MCF 10A (cell line): ENCODE data around the gene SRPRB. TPM values are rescaled to one million over a fixed set of nuclear protein-coding genes. Genes with fewer than 3 reads are reported as not detected.

Source experiments
- BruUV-seq: library from RNA; stranded (reverse); fragments of 400-500 nt; replicated peaks from 2 replicates; lab custom pipeline; 2021; lab: Mats Ljungman, UMichigan
- CTCF ChIA-PET: fragments of 300-600 bp; sonication (Branson Sonifier 250); formaldehyde crosslinking; extraction: SDS; loops from one replicate; lab custom pipeline; 2021; ENCODE audit warnings: antibody characterized with exemption, inconsistent platforms; lab: Yijun Ruan, JAX
- POLR2A ChIA-PET: fragments of 300-600, 350-650 bp; sonication (Branson Sonifier 250); formaldehyde crosslinking; extraction: SDS; loops from one replicate; lab custom pipeline; 2020; ENCODE audit warnings: antibody characterized with exemption, inconsistent platforms; lab: Yijun Ruan, JAX
- DNase-seq: peaks from one replicate; pipeline ENCODE4 v3.0.0-alpha.2; 2018; ENCODE audit not compliant: unreplicated experiment
- H3K27ac Mint-ChIP-seq: one replicate; pipeline ENCODE4 v1.8.0; 2022; ENCODE audit warnings: mild to moderate bottlenecking, low read depth, mixed read lengths; ENCODE audit not compliant: unreplicated experiment
- H3K27me3 Mint-ChIP-seq: one replicate; pipeline ENCODE4 v1.8.0; 2022; ENCODE audit warnings: mixed read lengths; ENCODE audit not compliant: insufficient read depth, unreplicated experiment
- H3K36me3 Mint-ChIP-seq: one replicate; pipeline ENCODE4 v1.8.0; 2022; ENCODE audit warnings: mild to moderate bottlenecking, moderate library complexity, mixed read lengths; ENCODE audit not compliant: insufficient read depth, unreplicated experiment
- H3K4me1 Mint-ChIP-seq: one replicate; pipeline ENCODE4 v1.8.0; 2022; ENCODE audit warnings: mixed read lengths; ENCODE audit not compliant: insufficient read depth, unreplicated experiment
- H3K4me3 Mint-ChIP-seq: one replicate; pipeline ENCODE4 v1.8.0; 2022; ENCODE audit warnings: mild to moderate bottlenecking, moderate library complexity, mixed read lengths; ENCODE audit not compliant: unreplicated experiment
- H3K9me3 Mint-ChIP-seq: one replicate; pipeline ENCODE4 v1.8.0; 2022; ENCODE audit warnings: mixed read lengths; ENCODE audit not compliant: unreplicated experiment
- CTCF ChIP-seq: fragments of 200-600 bp; IDR thresholded peaks from one replicate; pipeline ENCODE4 v1.8.0; 2022; ENCODE audit warnings: antibody characterized with exemption, mild to moderate bottlenecking; ENCODE audit not compliant: unreplicated experiment
- intact Hi-C: fragments of 100-400 bp; cut with micrococcal nuclease; formaldehyde crosslinking; loops from 2 replicates; pipeline ENCODE4 v1.14.1; 2022
- total RNA-seq: library from RNA; stranded (reverse); gene quantifications from 2 replicates; pipeline ENCODE4 v1.2.3, GENCODE V29; 2022

The SRPRB gene
- total RNA-seq, 1 experiment from 2014 or later = 180 TPM

GRCh38 chr3:133803469-133803868 is 2.1 kb upstream of the SRPRB start:
- intact Hi-C loops = loop anchor here (10.0 kb wide), 2 partner anchors 229 to 359 kb away; partner anchors contain the start of gene CDV3
- CTCF ChIA-PET = interaction anchor here (0.6 to 2.3 kb wide), 4 partner anchors 15 to 1072 kb away, joined by 3 to 14 read pairs (median 4); no protein-coding TSS in a partner anchor
- BruUV-seq = no TSS peak

GRCh38 chr3:133804896-133805295 is 719 bp upstream of the SRPRB start:
- TF ChIP-seq CTCF = no peak
- peak overlapping the region; percentile 30 for H3K27ac Mint-ChIP-seq
- no peak for DNase-seq
- intact Hi-C loops = loop anchor here (1.0 to 10.0 kb wide), 3 partner anchors 144 to 360 kb away; partner anchors contain the start of genes CDV3 and TOPBP1
- CTCF ChIA-PET = interaction anchor here (1.2 to 3.2 kb wide), 2 partner anchors 13 to 140 kb away, joined by 3 to 14 read pairs; no protein-coding TSS in a partner anchor
- no TSS peak for BruUV-seq
- POLR2A ChIA-PET = interaction anchor here (0.7 to 1.6 kb wide), 3 partner anchors 12 to 52 kb away, joined by 3 to 5 read pairs (median 3); no protein-coding TSS in a partner anchor
- no peaks in the 10 kb centered on the region for H3K27me3 Mint-ChIP-seq
- peaks cover 33% of the 10 kb centered on the region for H3K36me3 Mint-ChIP-seq
- peak overlapping the region; percentile 85 for H3K4me3 Mint-ChIP-seq
- no peaks in the 10 kb centered on the region for H3K9me3 Mint-ChIP-seq
- H3K4me1 Mint-ChIP-seq = peaks cover 14% of the 10 kb centered on the region

More at GRCh38 chr3:133803469-133803868, 2.1 kb upstream of the SRPRB start:
- H3K4me1 Mint-ChIP-seq = peaks cover 15% of the 10 kb centered on the region
- POLR2A ChIA-PET = no interaction called here
- no peak for TF ChIP-seq CTCF
- H3K4me3 Mint-ChIP-seq = no peak overlapping the region
- no peaks in the 10 kb centered on the region for H3K9me3 Mint-ChIP-seq
- DNase-seq = no peak
- H3K27ac Mint-ChIP-seq = no peak overlapping the region
- H3K36me3 Mint-ChIP-seq = peaks cover 20% of the 10 kb centered on the region
- no peaks in the 10 kb centered on the region for H3K27me3 Mint-ChIP-seq

GRCh38 chr3:133805384-133805701 is 272 bp upstream of the SRPRB start:
- POLR2A ChIA-PET = interaction anchor here (0.7 to 1.6 kb wide), 4 partner anchors 12 to 437 kb away, joined by 3 to 5 read pairs (median 3); no protein-coding TSS in a partner anchor
- peaks cover 10% of the 10 kb centered on the region for H3K4me1 Mint-ChIP-seq
- intact Hi-C loops = loop anchor here (1.0 to 10.0 kb wide), 3 partner anchors 144 to 361 kb away; partner anchors contain the start of genes CDV3 and TOPBP1
- no peaks in the 10 kb centered on the region for H3K27me3 Mint-ChIP-seq
- TF ChIP-seq CTCF = no peak
- BruUV-seq = no TSS peak
- H3K9me3 Mint-ChIP-seq = no peaks in the 10 kb centered on the region
- peaks cover 38% of the 10 kb centered on the region for H3K36me3 Mint-ChIP-seq
- H3K27ac Mint-ChIP-seq = peak overlapping the region; percentile 30
- CTCF ChIA-PET = interaction anchor here (1.2 to 3.2 kb wide), 3 partner anchors 13 to 141 kb away, joined by 3 to 14 read pairs (median 7); no protein-coding TSS in a partner anchor
- H3K4me3 Mint-ChIP-seq = peak overlapping the region; percentile 85
- no peak for DNase-seq

GRCh38 chr3:133812872-133813271 is 7.3 kb downstream of the SRPRB start:
- ChIA-PET POLR2A (no interaction called here), CTCF (interaction anchor here (0.8 to 1.2 kb wide), 3 partner anchors 120 to 410 kb away, joined by 3 to 5 read pairs (median 4); no protein-coding TSS in a partner anchor)
- no peak for DNase-seq
- no peaks in the 10 kb centered on the region for H3K27me3 Mint-ChIP-seq
- peaks cover 99% of the 10 kb centered on the region for H3K36me3 Mint-ChIP-seq
- peaks cover 18% of the 10 kb centered on the region for H3K4me1 Mint-ChIP-seq
- intact Hi-C loops = loop anchor here (10.0 kb wide), 2 partner anchors 402 to 662 kb away; no protein-coding TSS in a partner anchor
- BruUV-seq = no TSS peak
- TF ChIP-seq CTCF = no peak
- H3K4me3 Mint-ChIP-seq = no peak overlapping the region
- H3K9me3 Mint-ChIP-seq = no peaks in the 10 kb centered on the region
- no peak overlapping the region for H3K27ac Mint-ChIP-seq
